Measurements from ENCODE around the gene TBC1D13. TPM values are rescaled to one million over a fixed set of nuclear protein-coding genes. Genes with fewer than 3 reads are reported as not detected.

Gene TBC1D13
- total and polyA plus RNA-seq, 2 of the 13 experiments (the other 11 are each of a cell fraction or from before 2014, with no cell fraction given), result 17.9 to 19.7 TPM

GRCh38 chr9:128771745-128772519 lies 15.1 kb upstream of the TBC1D13 start, which contains the start of gene ZER1 (continued):
- TF ChIP-seq MAX (IDR thresholded peaks at IDR 0.05) (peak; percentile 78), TRIM22 (IDR thresholded peaks at IDR 0.05) (no peak), HMGXB4 (CRISPR knock-in tag; IDR thresholded peaks at IDR 0.05; ENCODE audit: borderline replicate concordance in 1 of 2, low read depth in 1 of 2) (peak; percentile 82 to 87; a peak in 2 of 4 replicates), ZNF841 (CRISPR knock-in tag; IDR thresholded peaks at IDR 0.05; ENCODE audit: borderline replicate concordance) (no peak), CBFB (CRISPR knock-in tag; IDR thresholded peaks at IDR 0.05) (peak; percentile 86), NFIB (CRISPR knock-in tag; IDR thresholded peaks at IDR 0.05; ENCODE audit: borderline replicate concordance) (no peak), ZBTB26 (CRISPR knock-in tag; IDR thresholded peaks at IDR 0.05; ENCODE audit: borderline replicate concordance) (peak; percentile 65; the same call in 1 of the 2 replicates), ISL2 (CRISPR knock-in tag; IDR thresholded peaks at IDR 0.05) (peak; percentile 81), DPF2 (CRISPR knock-in tag; IDR thresholded peaks at IDR 0.05; ENCODE audit: borderline replicate concordance, low read depth) (no peak), SALL2 (CRISPR knock-in tag; IDR thresholded peaks at IDR 0.05) (peak; percentile 78; the same call in 1 of the 2 replicates)
- TF ChIP-seq, protein P1, sequence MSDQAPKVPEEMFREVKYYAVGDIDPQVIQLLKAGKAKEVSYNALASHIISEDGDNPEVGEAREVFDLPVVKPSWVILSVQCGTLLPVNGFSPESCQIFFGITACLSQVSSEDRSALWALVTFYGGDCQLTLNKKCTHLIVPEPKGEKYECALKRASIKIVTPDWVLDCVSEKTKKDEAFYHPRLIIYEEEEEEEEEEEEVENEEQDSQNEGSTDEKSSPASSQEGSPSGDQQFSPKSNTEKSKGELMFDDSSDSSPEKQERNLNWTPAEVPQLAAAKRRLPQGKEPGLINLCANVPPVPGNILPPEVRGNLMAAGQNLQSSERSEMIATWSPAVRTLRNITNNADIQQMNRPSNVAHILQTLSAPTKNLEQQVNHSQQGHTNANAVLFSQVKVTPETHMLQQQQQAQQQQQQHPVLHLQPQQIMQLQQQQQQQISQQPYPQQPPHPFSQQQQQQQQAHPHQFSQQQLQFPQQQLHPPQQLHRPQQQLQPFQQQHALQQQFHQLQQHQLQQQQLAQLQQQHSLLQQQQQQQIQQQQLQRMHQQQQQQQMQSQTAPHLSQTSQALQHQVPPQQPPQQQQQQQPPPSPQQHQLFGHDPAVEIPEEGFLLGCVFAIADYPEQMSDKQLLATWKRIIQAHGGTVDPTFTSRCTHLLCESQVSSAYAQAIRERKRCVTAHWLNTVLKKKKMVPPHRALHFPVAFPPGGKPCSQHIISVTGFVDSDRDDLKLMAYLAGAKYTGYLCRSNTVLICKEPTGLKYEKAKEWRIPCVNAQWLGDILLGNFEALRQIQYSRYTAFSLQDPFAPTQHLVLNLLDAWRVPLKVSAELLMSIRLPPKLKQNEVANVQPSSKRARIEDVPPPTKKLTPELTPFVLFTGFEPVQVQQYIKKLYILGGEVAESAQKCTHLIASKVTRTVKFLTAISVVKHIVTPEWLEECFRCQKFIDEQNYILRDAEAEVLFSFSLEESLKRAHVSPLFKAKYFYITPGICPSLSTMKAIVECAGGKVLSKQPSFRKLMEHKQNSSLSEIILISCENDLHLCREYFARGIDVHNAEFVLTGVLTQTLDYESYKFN (CRISPR knock-in tag; conservative IDR thresholded peaks at IDR 0.05), result peak; percentile 57
- TF ChIP-seq, protein P2, sequence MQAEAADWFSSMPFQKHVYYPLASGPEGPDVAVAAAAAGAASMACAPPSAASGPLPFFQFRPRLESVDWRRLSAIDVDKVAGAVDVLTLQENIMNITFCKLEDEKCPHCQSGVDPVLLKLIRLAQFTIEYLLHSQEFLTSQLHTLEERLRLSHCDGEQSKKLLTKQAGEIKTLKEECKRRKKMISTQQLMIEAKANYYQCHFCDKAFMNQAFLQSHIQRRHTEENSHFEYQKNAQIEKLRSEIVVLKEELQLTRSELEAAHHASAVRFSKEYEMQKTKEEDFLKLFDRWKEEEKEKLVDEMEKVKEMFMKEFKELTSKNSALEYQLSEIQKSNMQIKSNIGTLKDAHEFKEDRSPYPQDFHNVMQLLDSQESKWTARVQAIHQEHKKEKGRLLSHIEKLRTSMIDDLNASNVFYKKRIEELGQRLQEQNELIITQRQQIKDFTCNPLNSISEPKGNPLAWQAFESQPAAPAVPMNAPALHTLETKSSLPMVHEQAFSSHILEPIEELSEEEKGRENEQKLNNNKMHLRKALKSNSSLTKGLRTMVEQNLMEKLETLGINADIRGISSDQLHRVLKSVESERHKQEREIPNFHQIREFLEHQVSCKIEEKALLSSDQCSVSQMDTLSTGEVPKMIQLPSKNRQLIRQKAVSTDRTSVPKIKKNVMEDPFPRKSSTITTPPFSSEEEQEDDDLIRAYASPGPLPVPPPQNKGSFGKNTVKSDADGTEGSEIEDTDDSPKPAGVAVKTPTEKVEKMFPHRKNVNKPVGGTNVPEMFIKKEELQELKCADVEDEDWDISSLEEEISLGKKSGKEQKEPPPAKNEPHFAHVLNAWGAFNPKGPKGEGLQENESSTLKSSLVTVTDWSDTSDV (CRISPR knock-in tag; IDR thresholded peaks at IDR 0.05), result peak; percentile 73; the same call in 1 of the 2 replicates
- TF ChIP-seq, protein P3, sequence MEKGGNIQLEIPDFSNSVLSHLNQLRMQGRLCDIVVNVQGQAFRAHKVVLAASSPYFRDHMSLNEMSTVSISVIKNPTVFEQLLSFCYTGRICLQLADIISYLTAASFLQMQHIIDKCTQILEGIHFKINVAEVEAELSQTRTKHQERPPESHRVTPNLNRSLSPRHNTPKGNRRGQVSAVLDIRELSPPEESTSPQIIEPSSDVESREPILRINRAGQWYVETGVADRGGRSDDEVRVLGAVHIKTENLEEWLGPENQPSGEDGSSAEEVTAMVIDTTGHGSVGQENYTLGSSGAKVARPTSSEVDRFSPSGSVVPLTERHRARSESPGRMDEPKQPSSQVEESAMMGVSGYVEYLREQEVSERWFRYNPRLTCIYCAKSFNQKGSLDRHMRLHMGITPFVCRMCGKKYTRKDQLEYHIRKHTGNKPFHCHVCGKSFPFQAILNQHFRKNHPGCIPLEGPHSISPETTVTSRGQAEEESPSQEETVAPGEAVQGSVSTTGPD (CRISPR knock-in tag; IDR thresholded peaks at IDR 0.05), result no peak
